K562 (cell line): ENCODE data around the gene CRLF1. TPM values are rescaled to one million over a fixed set of nuclear protein-coding genes. Genes with fewer than 3 reads are reported as not detected.

Source experiments
- ATAC-seq: fragments of 200-7000 bp; cut with Tn5 transposase; 3 replicates; pipeline ENCODE4 v1.9.1; 2020; ENCODE audit warnings: moderate library complexity
- BruUV-seq: library from RNA; stranded (reverse); fragments of 400-500 nt; replicated peaks from 2 replicates; lab custom pipeline; 2021; lab: Mats Ljungman, UMichigan
- CTCF ChIA-PET: fragments of 300-600 bp; formaldehyde crosslinking; extraction: SDS; loops from one replicate; lab custom pipeline; 2021; ENCODE audit warnings: low intra/inter-chr PET ratio; lab: Yijun Ruan, JAX
- POLR2A ChIA-PET: fragments of 300-600, 350-650 bp; sonication (Branson Sonifier 250); formaldehyde crosslinking; extraction: SDS; loops from one replicate; lab custom pipeline; 2021; ENCODE audit warnings: antibody characterized with exemption, inconsistent platforms; lab: Yijun Ruan, JAX
- DNase-seq, 4 experiments: peaks; one replicate each; pipeline versions ENCODE4 v3.0.0 to v3.0.0-alpha.2; 2011 to 2018; ENCODE audit warnings: low spot score in 3 of 4, mixed read lengths in 3 of 4; ENCODE audit errors: extremely low read depth in 1 of 4
- FAIRE-seq: peaks from 2 replicates; lab custom pipeline; 2011; peaks lifted over from hg19 to GRCh38; lab: Jason Lieb, UNC
- H2AFZ ChIP-seq: 2 replicates; pipeline ENCODE4 v1.6.0; 2011; ENCODE audit warnings: low read depth, low read length, control low read depth, inconsistent platforms
- H3K27ac ChIP-seq: fragments of 200-600 bp; 3 replicates; pipeline ENCODE4 v1.8.0; 2011; ENCODE audit warnings: low read depth, mild to moderate bottlenecking, control low read depth, inconsistent platforms, low read length, moderate library complexity, mixed read lengths; ENCODE audit errors: extremely low read depth
- H3K27me3 ChIP-seq, 2 experiments: fragments of 300-600 bp in 1 of 2; 2 replicates in 1 of 2; 3 replicates in 1 of 2; pipeline versions ENCODE4 v1.6.0 to v1.8.0; 2011; ENCODE audit warnings: inconsistent platforms in 2 of 2, low read length in 2 of 2, mild to moderate bottlenecking in 1 of 2, mixed read lengths in 1 of 2, moderate library complexity in 1 of 2; ENCODE audit not compliant: control insufficient read depth in 2 of 2, insufficient read depth in 2 of 2
- H3K36me3 ChIP-seq: fragments of 300-600 bp; 3 replicates; pipeline ENCODE4 v1.8.0; 2011; ENCODE audit warnings: mild to moderate bottlenecking, low read length, inconsistent platforms; ENCODE audit not compliant: control insufficient read depth, insufficient read depth
- H3K4me1 ChIP-seq, 2 experiments: fragments of 200-600 bp in 1 of 2; replicated peaks in 1 of 2; 2 replicates in 1 of 2; 3 replicates in 1 of 2; pipeline versions ENCODE4 v1.5.1 to v1.8.0; 2011; ENCODE audit warnings: inconsistent platforms in 2 of 2, low read length in 2 of 2, mild to moderate bottlenecking in 1 of 2, mixed read lengths in 1 of 2, moderate library complexity in 1 of 2; ENCODE audit not compliant: control insufficient read depth in 2 of 2, insufficient read depth in 2 of 2
- H3K4me2 ChIP-seq: 2 replicates; pipeline ENCODE4 v1.6.1; 2011; ENCODE audit warnings: low read length, control low read depth, inconsistent platforms, mixed read lengths; ENCODE audit not compliant: insufficient read depth
- H3K4me3 ChIP-seq: fragments of 200-600 bp; sonication (generic), shearing (Covaris generic); 2 replicates; pipeline ENCODE4 v1.5.1; 2016; ENCODE audit warnings: control low read depth, inconsistent platforms
- H3K79me2 ChIP-seq: fragments of 200-600 bp; 3 replicates; pipeline ENCODE4 v1.8.0; 2011; ENCODE audit warnings: low read length, inconsistent platforms; ENCODE audit not compliant: control insufficient read depth, insufficient read depth
- H3K9ac ChIP-seq, 2 experiments: 2 replicates each; pipeline versions ENCODE4 v1.6.0 to v1.6.1; 2011; ENCODE audit warnings: low read depth in 2 of 2, low read length in 2 of 2, control low read depth in 1 of 2, inconsistent platforms in 1 of 2, mild to moderate bottlenecking in 1 of 2, mixed read lengths in 1 of 2; ENCODE audit not compliant: insufficient read depth in 1 of 2
- H3K9me1 ChIP-seq: one replicate; pipeline ENCODE4 v1.6.0; 2011; ENCODE audit warnings: inconsistent platforms, mild to moderate bottlenecking, low read length, moderate library complexity; ENCODE audit not compliant: control insufficient read depth, insufficient read depth
- H3K9me3 ChIP-seq: replicated peaks from 2 replicates; pipeline ENCODE4 v1.5.1; 2011; ENCODE audit warnings: low read depth, low read length, inconsistent platforms; ENCODE audit not compliant: control insufficient read depth, insufficient read depth
- H4K20me1 ChIP-seq: replicated peaks from 2 replicates; pipeline ENCODE4 v1.6.1; 2011; ENCODE audit warnings: low read length, inconsistent platforms, mixed read lengths; ENCODE audit not compliant: control insufficient read depth, insufficient read depth
- BACH1 ChIP-seq: fragments of 200-800 bp; sonication (Bioruptor generic); IDR thresholded peaks from 2 replicates; pipeline ENCODE4 v1.6.1; 2016; ENCODE audit warnings: missing genetic modification characterization, missing compliant biosample characterization
- CHAMP1 ChIP-seq: fragments of 450-650 bp; IDR thresholded peaks from 2 replicates; pipeline ENCODE4 v1.6.1; 2016; ENCODE audit warnings: mild to moderate bottlenecking
- JUND ChIP-seq, 2 experiments: IDR thresholded peaks; 2 replicates in 1 of 2; 3 replicates in 1 of 2; pipeline ENCODE4 v1.6.1; 2011; ENCODE audit warnings: borderline replicate concordance in 2 of 2, low read depth in 2 of 2, low read length in 2 of 2, improper control_type of control experiment in 1 of 2, missing biosample characterization in 1 of 2, missing genetic modification characterization in 1 of 2, missing genetic modification reagents in 1 of 2
- RBBP5 ChIP-seq: fragments of 200-600 bp; sonication (generic); IDR thresholded peaks from 2 replicates; pipeline ENCODE4 v1.6.1; 2012; ENCODE audit warnings: borderline replicate concordance, mild to moderate bottlenecking, low read length, control low read depth, inconsistent platforms; ENCODE audit not compliant: insufficient read depth, poor library complexity, severe bottlenecking
- STAT5B ChIP-seq: fragments of 250-450 bp; sonication (Bioruptor Pico); IDR thresholded peaks from 2 replicates; pipeline ENCODE4 v1.8.0; 2021; ENCODE audit warnings: mild to moderate bottlenecking, inconsistent platforms
- ZC3H8 ChIP-seq: fragments of 450-650 bp; IDR thresholded peaks from 2 replicates; pipeline ENCODE4 v1.6.1; 2017
- whole genome bisulfite sequencing: fragments of 100-300 bp; shearing (Covaris generic); methylation state at CpG from one replicate; pipeline ENCODE4 v1.1.6; 2016; ENCODE audit warnings: low coverage, mixed read lengths; ENCODE audit not compliant: insufficient coverage; ENCODE audit errors: missing lambda C conversion rate; 5-methylcytosine and 5-hydroxymethylcytosine counted together
- in situ Hi-C: fragments of 300-500 bp; cut with MboI; formaldehyde crosslinking; loops from 4 replicates; pipeline ENCODE4 v1.15.0; 2018; ENCODE audit warnings: inconsistent platforms, mixed read lengths
- intact Hi-C: fragments of 100-400 bp; cut with micrococcal nuclease; formaldehyde crosslinking; loops from 2 replicates; pipeline ENCODE4 v1.14.2; 2022
- polyA plus RNA-seq, 8 experiments: library from polyadenylated mRNA; depleted of rRNA in 4 of 8; stranded (reverse) in 5 of 8; unstranded in 3 of 8; fragments of >200 nt; fragmentation: Nextera tagmentation in 2 of 8; fragmentation: Illumina TruSeq in 1 of 8; extraction: Ambion mirVana in 2 of 8; extraction: Trizol in 1 of 8; gene quantifications; 2 replicates each; pipeline versions ENCODE4 v1.2.1 to v1.2.3, GENCODE V29; 2011 to 2014; ENCODE audit warnings: inconsistent platforms in 1 of 8, missing spikeins in 1 of 8
- total RNA-seq, 7 experiments: library from RNA; depleted of rRNA in 6 of 7; stranded (reverse); fragments of >200 nt in 6 of 7; fragmentation: Illumina TruSeq in 2 of 7; extraction: Trizol in 2 of 7; gene quantifications; 2 replicates each; pipeline versions ENCODE4 v1.2.1 to v1.2.3, GENCODE V29; 2011 to 2021; ENCODE audit warnings: low replicate concordance in 1 of 7
- TF ChIP-seq, protein P1 (sequence below): sonication (generic); formaldehyde crosslinking; IDR thresholded peaks from 2 replicates; pipeline ENCODE4 v1.4.0; 2020; ENCODE audit warnings: mild to moderate bottlenecking, missing genetic modification reagents
- TF ChIP-seq, protein P2 (sequence below): IDR thresholded peaks from 2 replicates; pipeline ENCODE4 v1.6.1; 2016; ENCODE audit warnings: missing genetic modification characterization, missing compliant biosample characterization

The CRLF1 gene
- total and polyA plus RNA-seq, 9 of the 15 experiments (the other 6 are each of a cell fraction or from before 2014, with no cell fraction given) = 0.85 to 3.6 (median 1.7) TPM

GRCh38 chr19:18559685-18560084 is 46.9 kb downstream of the CRLF1 start:
- no peak overlapping the region for H3K4me3 ChIP-seq
- H3K9ac ChIP-seq = no peak overlapping the region
- no peaks in the 10 kb centered on the region for H3K9me1 ChIP-seq
- BruUV-seq = no TSS peak
- no peaks in the 10 kb centered on the region for H3K9me3 ChIP-seq
- no peak for ATAC-seq
- H4K20me1 ChIP-seq = no peaks in the 10 kb centered on the region
- no peak for FAIRE-seq
- no peak overlapping the region for H3K27ac ChIP-seq
- ChIA-PET CTCF (no interaction called here), POLR2A (interaction anchor here (1.1 to 4.7 kb wide), 3 partner anchors 8 to 40 kb away, joined by 3 to 49 read pairs (median 3); partner anchors contain the start of gene UBA52)
- DNase-seq = no peak
- H3K4me2 ChIP-seq = no peak overlapping the region; the same call in 1 of the 2 replicates
- no peaks in the 10 kb centered on the region for H3K27me3 ChIP-seq
- no peak for TF ChIP-seq JUND (IDR thresholded peaks at IDR 0.05; ENCODE audit: borderline replicate concordance, low read depth, low read length)
- TF ChIP-seq JUND (tag; IDR thresholded peaks at IDR 0.05; ENCODE audit: borderline replicate concordance, low read depth, low read length) = no peak
- TF ChIP-seq, protein P1, sequence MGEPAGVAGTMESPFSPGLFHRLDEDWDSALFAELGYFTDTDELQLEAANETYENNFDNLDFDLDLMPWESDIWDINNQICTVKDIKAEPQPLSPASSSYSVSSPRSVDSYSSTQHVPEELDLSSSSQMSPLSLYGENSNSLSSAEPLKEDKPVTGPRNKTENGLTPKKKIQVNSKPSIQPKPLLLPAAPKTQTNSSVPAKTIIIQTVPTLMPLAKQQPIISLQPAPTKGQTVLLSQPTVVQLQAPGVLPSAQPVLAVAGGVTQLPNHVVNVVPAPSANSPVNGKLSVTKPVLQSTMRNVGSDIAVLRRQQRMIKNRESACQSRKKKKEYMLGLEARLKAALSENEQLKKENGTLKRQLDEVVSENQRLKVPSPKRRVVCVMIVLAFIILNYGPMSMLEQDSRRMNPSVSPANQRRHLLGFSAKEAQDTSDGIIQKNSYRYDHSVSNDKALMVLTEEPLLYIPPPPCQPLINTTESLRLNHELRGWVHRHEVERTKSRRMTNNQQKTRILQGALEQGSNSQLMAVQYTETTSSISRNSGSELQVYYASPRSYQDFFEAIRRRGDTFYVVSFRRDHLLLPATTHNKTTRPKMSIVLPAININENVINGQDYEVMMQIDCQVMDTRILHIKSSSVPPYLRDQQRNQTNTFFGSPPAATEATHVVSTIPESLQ (CRISPR knock-in tag) = no peak
- no peak for TF ChIP-seq RBBP5
- no peak for TF ChIP-seq STAT5B (CRISPR knock-in tag)
- TF ChIP-seq, protein P2, sequence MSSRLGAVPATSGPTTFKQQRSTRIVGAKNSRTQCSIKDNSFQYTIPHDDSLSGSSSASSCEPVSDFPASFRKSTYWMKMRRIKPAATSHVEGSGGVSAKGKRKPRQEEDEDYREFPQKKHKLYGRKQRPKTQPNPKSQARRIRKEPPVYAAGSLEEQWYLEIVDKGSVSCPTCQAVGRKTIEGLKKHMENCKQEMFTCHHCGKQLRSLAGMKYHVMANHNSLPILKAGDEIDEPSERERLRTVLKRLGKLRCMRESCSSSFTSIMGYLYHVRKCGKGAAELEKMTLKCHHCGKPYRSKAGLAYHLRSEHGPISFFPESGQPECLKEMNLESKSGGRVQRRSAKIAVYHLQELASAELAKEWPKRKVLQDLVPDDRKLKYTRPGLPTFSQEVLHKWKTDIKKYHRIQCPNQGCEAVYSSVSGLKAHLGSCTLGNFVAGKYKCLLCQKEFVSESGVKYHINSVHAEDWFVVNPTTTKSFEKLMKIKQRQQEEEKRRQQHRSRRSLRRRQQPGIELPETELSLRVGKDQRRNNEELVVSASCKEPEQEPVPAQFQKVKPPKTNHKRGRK (tag) = 0 out of 2 replicates have a peak, but pooled peaks have one; percentile 47
- no peak for TF ChIP-seq CHAMP1
- TF ChIP-seq ZC3H8 = no peak
- TF ChIP-seq BACH1 (tag) = no peak
- peaks cover 8 to 18% of the 10 kb centered on the region in 2 experiments; a peak in 4 of 5 replicates for H3K4me1 ChIP-seq
- peaks cover 44% of the 10 kb centered on the region for H3K79me2 ChIP-seq
- intact Hi-C loops (loop anchor here (5.0 kb wide), 1 partner anchor 37 kb away; the partner anchor contains the start of gene ELL), in situ Hi-C loops (no loop called here)
- peaks cover 48% of the 10 kb centered on the region; the same call in 2 of the 3 replicates for H3K36me3 ChIP-seq
- WGBS = 35% methylated on average over 5 of the region's 5 CpGs
- no peak overlapping the region for H2AFZ ChIP-seq
